Keratinocyte (primary cell): ENCODE results near the gene SLPI.

Experiments used
- CTCF ChIP-seq, 3 experiments: IDR thresholded peaks in 1 of 3; conservative IDR thresholded peaks in 1 of 3; optimal IDR thresholded peaks in 1 of 3; 2 replicates in 2 of 3; 3 replicates in 1 of 3; pipeline versions ENCODE3 to v1.5.1; 2011; ENCODE audit warnings: low read length in 3 of 3, mild to moderate bottlenecking in 3 of 3, moderate library complexity in 2 of 3, control low read depth in 1 of 3, inconsistent platforms in 1 of 3; ENCODE audit not compliant: insufficient read depth in 2 of 3; ENCODE audit errors: extremely low read depth in 1 of 3
- EZH2 ChIP-seq: IDR thresholded peaks from one replicate; pipeline ENCODE4 v1.6.1; 2012; ENCODE audit warnings: inconsistent platforms, mild to moderate bottlenecking, low read length, moderate library complexity

- TF ChIP-seq CTCF (optimal IDR thresholded peaks at IDR 0.05 in 1 of 3, IDR thresholded peaks at IDR 0.05 in 1 of 3, conservative IDR thresholded peaks at IDR 0.05 in 1 of 3; ENCODE audit: extremely low read depth in 1 of 3, insufficient read depth in 2 of 3, low read length in 3 of 3) (no peak), EZH2 (no peak)
These were observed 15.4 kb upstream of the SLPI start for GRCh38 chr20:45269754-45270270.
